SH-SY5Y (cell line): ENCODE measurements around the gene TSPAN4.

Experiments
- GATA2 ChIP-seq: IDR thresholded peaks from 2 replicates; pipeline ENCODE4 v1.6.1; 2011; ENCODE audit warnings: mild to moderate bottlenecking, low read depth, low read length
- GATA3 ChIP-seq: IDR thresholded peaks from 2 replicates; pipeline ENCODE4 v1.6.1; 2011; ENCODE audit warnings: low read depth, mild to moderate bottlenecking, low read length, moderate library complexity

DNA sequence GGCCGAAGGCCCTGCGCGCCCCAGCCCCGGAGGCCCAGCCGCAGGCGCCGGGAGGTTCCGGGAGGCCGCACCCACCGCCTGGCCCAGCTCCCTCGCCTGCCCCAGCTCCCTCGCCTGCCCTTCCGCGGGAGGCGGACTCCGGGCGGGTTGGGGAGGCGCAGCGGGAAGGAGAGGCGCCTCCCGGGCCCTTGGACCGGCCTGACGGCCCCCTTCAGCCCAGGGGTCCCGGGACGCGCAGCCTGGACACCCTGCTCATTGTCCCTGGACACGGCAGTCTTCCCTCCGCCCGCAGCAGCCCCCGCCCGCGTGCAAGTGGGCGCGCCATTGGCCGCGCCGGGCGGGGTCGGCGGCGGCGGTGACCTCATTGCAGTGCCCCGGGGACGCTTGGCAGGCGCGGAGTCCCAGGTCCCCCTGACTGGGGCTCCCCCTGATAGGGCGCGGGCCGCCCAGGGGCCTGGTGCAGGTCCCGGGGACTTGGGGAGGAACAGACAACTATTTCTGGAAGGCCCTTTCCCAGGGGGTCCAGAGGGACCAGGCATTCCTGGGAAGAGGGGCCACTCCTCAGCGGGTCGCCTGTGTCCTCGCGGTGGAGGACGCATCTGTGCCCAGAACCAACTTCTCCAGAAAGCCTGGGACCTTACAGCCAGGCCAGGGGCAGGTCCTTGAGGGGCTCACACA lies 9.4 kb upstream of the TSPAN4 start:
- no peak for TF ChIP-seq GATA2
- no peak for TF ChIP-seq GATA3
